Natural killer cell treated with Interleukin-12 subunit alpha and Interleukin-12 subunit beta and Interleukin-15 and Interleukin-18, amount 100 ng/mL, for 72 hours (primary cell): Measurements from ENCODE around the gene ISL1. TPM values are rescaled to one million over a fixed set of nuclear protein-coding genes. Genes with fewer than 3 reads are reported as not detected.

ENCODE experiments used
- ATAC-seq, 2 donors: fragments of 150-1000 bp; cut with Tn5 transposase in 1 of 2; sonication (Bioruptor Pico), chemical (Tn5 transposase) in 1 of 2; 2 replicates each; pipeline ENCODE4 v1.10.0; 2021
- DNase-seq: peaks from one replicate; pipeline ENCODE4 v3.0.0; 2022; ENCODE audit warnings: low spot score
- H3K27ac Mint-ChIP-seq, 2 donors: 1 replicate in 1 of 2; 2 replicates in 1 of 2; pipeline ENCODE4 v1.8.0; 2022; ENCODE audit warnings: mixed read lengths in 2 of 2, mild to moderate bottlenecking in 1 of 2, moderate library complexity in 1 of 2
- H3K27me3 Mint-ChIP-seq, 2 donors: 1 replicate in 1 of 2; 2 replicates in 1 of 2; pipeline ENCODE4 v1.8.0; 2022; ENCODE audit warnings: mixed read lengths in 2 of 2
- H3K36me3 Mint-ChIP-seq: one replicate; pipeline ENCODE4 v1.8.0; 2022; ENCODE audit warnings: mixed read lengths
- H3K4me1 Mint-ChIP-seq, 2 donors: 1 replicate in 1 of 2; 2 replicates in 1 of 2; pipeline ENCODE4 v1.8.0; 2022; ENCODE audit warnings: low read depth in 2 of 2, mixed read lengths in 2 of 2, mild to moderate bottlenecking in 1 of 2
- H3K4me3 Mint-ChIP-seq: one replicate; pipeline ENCODE4 v1.8.0; 2022; ENCODE audit warnings: mixed read lengths
- H3K9me3 Mint-ChIP-seq: 2 replicates; pipeline ENCODE4 v1.8.0; 2022; ENCODE audit warnings: mixed read lengths
- total RNA-seq, 2 donors: library from RNA; stranded (reverse); gene quantifications; one replicate each; pipeline ENCODE4 v1.2.3, GENCODE V29; 2022

ISL1 gene
- not detected for total RNA-seq

DNA sequence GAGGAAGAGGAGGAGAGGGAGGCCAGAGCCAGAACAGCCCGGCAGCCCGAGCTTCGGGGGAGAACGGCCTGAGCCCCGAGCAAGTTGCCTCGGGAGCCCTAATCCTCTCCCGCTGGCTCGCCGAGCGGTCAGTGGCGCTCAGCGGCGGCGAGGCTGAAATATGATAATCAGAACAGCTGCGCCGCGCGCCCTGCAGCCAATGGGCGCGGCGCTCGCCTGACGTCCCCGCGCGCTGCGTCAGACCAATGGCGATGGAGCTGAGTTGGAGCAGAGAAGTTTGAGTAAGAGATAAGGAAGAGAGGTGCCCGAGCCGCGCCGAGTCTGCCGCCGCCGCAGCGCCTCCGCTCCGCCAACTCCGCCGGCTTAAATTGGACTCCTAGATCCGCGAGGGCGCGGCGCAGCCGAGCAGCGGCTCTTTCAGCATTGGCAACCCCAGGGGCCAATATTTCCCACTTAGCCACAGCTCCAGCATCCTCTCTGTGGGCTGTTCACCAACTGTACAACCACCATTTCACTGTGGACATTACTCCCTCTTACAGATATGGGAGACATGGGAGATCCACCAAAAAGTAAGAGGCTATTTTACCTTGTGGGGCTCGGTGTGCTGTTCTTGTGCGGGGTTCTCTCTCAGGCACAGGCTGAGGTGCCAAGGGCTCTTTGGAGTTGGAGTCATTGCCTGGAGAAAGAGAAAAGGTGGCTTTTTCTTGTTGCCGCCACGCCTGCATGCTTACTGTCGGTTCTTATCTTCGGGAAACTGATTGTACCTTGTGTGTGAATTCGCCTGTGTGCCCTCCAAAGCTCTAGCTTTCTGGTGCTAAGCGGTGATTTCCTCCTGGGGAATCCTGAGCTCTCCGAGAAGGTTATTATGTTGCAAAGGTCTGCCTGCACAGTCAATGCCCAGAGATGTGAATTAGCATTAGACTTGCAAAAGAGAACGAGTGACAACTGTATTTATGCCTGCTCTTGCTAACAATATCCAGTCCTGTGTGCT, at the start of gene ISL1:
ISL1 (plus strand) TSS at position 318 of the 991 bp plus-strand sequence; CDS start at position 542, 224 bp downstream.
- Mint-ChIP-seq H3K4me1 (peaks cover 0 to 3% of the 10 kb centered on the region in 2 donors), H3K27me3 (peaks cover 60 to 93% of the 10 kb centered on the region in 2 donors), H3K27ac (no peak within 1 kb of the TSS), H3K36me3 (peaks cover 6% of the 10 kb centered on the region), H3K4me3 (no peak within 1 kb of the TSS), H3K9me3 (peaks cover 6% of the 10 kb centered on the region)
- DNase-seq: no peak
- ATAC-seq: peak in 1 of 2 donors; percentile 45

DNA sequence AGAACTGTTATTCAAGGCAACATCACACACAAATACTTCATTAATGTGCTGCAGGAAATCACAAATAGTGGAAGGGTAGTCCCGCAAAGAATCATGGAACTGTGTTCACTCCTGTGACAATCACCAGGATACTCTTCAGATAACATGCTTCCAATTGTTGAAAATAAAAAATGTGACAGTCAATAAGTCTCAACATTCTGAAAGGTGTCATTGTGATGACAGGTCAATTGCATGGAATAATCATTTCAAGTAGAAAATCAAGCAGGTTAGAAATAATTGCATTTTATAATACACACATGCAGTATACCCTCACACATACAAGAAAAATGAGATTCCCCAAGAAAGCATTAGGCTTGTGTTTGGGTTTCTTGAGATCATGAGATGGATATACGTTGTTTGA, 46.4 kb upstream of the ISL1 start:
- no peak for ATAC-seq
- Mint-ChIP-seq H3K27me3 (no peaks in the 10 kb centered on the region), H3K36me3 (peaks cover 4% of the 10 kb centered on the region), H3K27ac (no peak overlapping the region), H3K4me3 (no peak overlapping the region), H3K4me1 (no peaks in the 10 kb centered on the region), H3K9me3 (peaks cover 11% of the 10 kb centered on the region)
- DNase-seq: no peak

DNA sequence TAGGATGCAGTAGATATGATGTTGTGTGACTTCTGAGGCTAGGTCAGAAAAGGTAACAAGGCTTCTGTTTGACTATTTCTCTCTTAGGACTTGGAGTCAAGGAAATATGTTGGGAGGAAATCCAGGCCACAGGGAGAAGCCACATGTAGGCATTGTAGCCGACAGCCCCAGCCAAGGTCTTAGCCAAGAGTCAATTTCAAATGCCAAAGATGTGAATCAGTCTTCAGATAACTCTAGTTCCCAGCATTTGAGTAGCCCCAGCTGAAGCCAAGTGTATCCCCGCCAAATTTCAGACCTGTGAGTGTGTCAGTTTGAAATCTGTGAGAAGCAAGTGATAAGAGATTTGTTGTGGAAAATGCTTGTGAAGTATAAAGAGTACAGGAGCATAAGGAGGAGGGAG, 38.1 kb upstream of the ISL1 start:
- no peak overlapping the region for H3K27ac Mint-ChIP-seq
- no peaks in the 10 kb centered on the region for H3K4me1 Mint-ChIP-seq
- no peak for ATAC-seq
- H3K27me3 Mint-ChIP-seq: no peaks in the 10 kb centered on the region
- H3K9me3 Mint-ChIP-seq: peaks cover 28% of the 10 kb centered on the region
- H3K4me3 Mint-ChIP-seq: no peak overlapping the region
- peaks cover 5% of the 10 kb centered on the region for H3K36me3 Mint-ChIP-seq
- no peak for DNase-seq

DNA sequence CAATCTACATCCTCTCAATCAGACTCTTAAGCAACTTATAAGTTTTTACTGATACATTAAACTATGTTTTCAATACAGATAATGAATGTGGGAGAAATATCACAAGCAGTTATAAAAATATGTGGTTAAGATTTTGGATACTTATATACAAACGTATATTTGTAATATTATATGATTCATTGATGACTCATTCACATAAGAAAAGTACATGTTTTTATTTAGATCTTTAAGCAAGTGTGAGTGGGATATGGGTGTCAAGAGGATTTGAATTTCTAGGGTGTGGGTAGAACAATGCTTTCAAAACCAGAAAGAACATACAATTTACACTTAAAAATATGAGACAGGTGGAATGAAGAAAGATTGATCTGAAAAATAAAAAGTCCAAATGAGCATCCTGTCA, 36.1 kb upstream of the ISL1 start:
- peaks cover 36% of the 10 kb centered on the region for H3K9me3 Mint-ChIP-seq
- DNase-seq: no peak
- H3K4me1 Mint-ChIP-seq: no peaks in the 10 kb centered on the region
- peaks cover 5% of the 10 kb centered on the region for H3K36me3 Mint-ChIP-seq
- H3K27me3 Mint-ChIP-seq: no peaks in the 10 kb centered on the region
- H3K27ac Mint-ChIP-seq: no peak overlapping the region
- no peak for ATAC-seq
- H3K4me3 Mint-ChIP-seq: no peak overlapping the region

DNA sequence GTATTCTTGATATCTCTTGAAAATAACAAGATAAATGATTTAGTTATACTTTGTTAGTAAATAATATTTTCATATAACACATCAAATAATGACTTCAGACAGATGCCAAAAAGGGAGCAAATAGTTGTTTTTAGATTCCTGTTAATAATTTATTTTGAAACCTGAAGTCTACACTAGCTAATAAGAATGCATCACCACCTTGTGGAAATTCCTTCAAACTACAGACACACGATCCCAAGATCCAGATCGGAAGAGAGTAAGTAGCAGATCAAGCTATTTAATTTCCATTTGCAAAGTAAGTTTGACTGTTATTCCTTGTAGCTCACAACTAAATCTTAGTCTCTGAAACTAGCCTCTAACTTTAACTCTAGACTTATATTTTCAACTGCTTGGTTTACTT, 35.5 kb upstream of the ISL1 start:
- H3K27ac Mint-ChIP-seq: no peak overlapping the region
- no peaks in the 10 kb centered on the region for H3K4me1 Mint-ChIP-seq
- H3K36me3 Mint-ChIP-seq: peaks cover 5% of the 10 kb centered on the region
- no peak for DNase-seq
- peaks cover 36% of the 10 kb centered on the region for H3K9me3 Mint-ChIP-seq
- no peaks in the 10 kb centered on the region for H3K27me3 Mint-ChIP-seq
- ATAC-seq: no peak
- H3K4me3 Mint-ChIP-seq: no peak overlapping the region

DNA sequence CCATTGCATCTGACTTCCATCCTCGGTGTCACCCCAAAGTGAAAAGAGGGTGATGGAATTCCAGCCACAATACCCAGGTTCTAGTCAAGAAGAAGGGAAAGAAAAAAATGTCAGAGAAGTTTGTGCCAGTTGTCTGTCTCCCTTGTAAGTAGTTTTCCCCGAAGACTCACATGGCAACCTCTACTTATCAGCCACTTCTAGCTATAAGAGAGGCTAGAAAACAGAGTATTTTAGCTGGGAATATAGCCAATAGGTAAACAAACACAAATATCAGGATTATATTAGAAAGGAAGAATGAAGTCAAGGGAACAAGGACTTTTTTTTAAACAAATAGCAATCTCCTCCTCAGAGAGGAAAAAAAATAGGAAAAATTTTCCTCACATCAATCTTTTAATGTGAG, 12.2 kb upstream of the ISL1 start:
- ATAC-seq (no peak), DNase-seq (no peak)
- peaks cover 0 to 8% of the 10 kb centered on the region in 2 donors for H3K27me3 Mint-ChIP-seq
- H3K36me3 Mint-ChIP-seq: peaks cover 6% of the 10 kb centered on the region
- no peaks in the 10 kb centered on the region for H3K4me1 Mint-ChIP-seq
- H3K9me3 Mint-ChIP-seq: peaks cover 4% of the 10 kb centered on the region
- H3K4me3 Mint-ChIP-seq: no peak overlapping the region
- no peak overlapping the region for H3K27ac Mint-ChIP-seq

DNA sequence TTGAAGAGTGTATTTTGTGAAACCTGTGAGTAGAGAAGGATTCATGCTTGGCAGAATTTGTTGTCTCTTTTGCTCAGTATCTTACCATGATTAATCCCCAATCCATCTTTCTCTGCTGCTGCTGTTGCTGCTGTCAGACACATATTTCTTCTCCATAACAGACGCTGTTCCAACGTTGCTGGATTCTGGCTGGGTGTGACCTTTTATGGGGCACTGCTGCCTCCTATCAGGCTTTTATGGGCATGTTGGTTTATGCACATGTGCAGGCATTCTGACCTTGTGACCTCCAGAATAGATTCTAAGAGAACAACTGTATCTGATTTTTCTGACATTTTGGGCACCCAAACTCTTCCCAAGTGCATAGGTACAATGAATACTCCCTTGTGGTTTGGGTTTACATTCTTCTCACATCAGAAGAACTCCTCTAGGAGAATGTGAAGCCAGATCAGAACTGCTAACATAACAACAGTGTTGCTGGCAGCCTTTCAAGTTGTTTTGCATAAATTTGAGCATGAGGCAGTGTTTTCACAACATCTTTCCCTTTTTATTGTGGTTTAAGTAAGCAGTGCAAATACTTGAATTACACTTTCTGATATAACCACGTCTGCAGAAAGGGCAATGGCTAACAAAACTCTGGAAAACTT, 9.2 kb upstream of the ISL1 start:
- no peak overlapping the region for H3K4me3 Mint-ChIP-seq
- peaks cover under 1% of the 10 kb centered on the region for H3K9me3 Mint-ChIP-seq
- H3K4me1 Mint-ChIP-seq: peaks cover 0 to 4% of the 10 kb centered on the region in 2 donors
- ATAC-seq (no peak), DNase-seq (no peak)
- no peak overlapping the region for H3K27ac Mint-ChIP-seq
- peaks cover 6% of the 10 kb centered on the region for H3K36me3 Mint-ChIP-seq
- H3K27me3 Mint-ChIP-seq: peaks cover 19 to 30% of the 10 kb centered on the region in 2 donors

DNA sequence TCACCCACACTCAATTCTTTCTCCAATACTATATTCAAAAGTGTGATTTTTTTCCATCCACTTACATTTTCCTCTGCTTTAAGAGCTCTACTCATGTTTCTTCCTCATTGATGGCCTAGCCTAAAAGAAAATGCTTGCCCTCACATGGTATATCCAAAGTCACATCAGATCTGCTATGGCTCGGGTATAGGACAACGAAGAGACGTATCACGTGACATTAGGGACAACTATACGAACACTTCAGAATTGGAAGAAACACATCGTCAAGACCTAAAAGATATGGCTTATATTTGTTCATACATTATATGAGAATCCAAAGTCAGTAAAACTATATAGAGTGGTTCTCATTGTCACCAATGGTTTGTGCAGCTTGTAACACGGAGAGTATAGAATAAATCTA, 8.2 kb upstream of the ISL1 start:
- no peak overlapping the region for H3K4me3 Mint-ChIP-seq
- no peaks in the 10 kb centered on the region for H3K9me3 Mint-ChIP-seq
- H3K36me3 Mint-ChIP-seq: peaks cover 6% of the 10 kb centered on the region
- peaks cover 0 to 4% of the 10 kb centered on the region in 2 donors for H3K4me1 Mint-ChIP-seq
- no peak for DNase-seq
- ATAC-seq: no peak
- H3K27me3 Mint-ChIP-seq: peaks cover 28 to 41% of the 10 kb centered on the region in 2 donors
- H3K27ac Mint-ChIP-seq: no peak overlapping the region

DNA sequence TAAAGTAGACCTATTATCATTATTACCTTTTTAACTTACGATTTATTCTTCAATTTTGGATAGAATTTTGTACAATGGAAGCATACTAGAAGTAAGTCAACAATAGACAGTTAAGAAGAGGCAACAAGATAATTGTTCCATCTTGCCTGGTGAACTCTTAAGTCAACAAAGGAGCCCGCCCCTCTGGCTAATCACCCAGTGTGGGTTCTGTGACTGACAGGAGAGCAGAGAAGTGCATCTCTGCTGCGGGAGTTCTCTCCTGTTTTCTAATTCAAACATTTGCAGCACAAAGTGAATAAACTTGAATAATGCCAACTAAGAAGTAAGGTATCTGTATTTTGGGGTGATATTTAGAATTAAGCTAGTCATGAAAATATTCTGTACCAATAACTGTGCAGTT, 6.7 kb upstream of the ISL1 start:
- Mint-ChIP-seq H3K27me3 (peaks cover 37 to 56% of the 10 kb centered on the region in 2 donors), H3K36me3 (peaks cover 6% of the 10 kb centered on the region), H3K27ac (no peak overlapping the region), H3K9me3 (no peaks in the 10 kb centered on the region), H3K4me3 (no peak overlapping the region), H3K4me1 (peaks cover 0 to 4% of the 10 kb centered on the region in 2 donors)
- DNase-seq (no peak), ATAC-seq (no peak)

DNA sequence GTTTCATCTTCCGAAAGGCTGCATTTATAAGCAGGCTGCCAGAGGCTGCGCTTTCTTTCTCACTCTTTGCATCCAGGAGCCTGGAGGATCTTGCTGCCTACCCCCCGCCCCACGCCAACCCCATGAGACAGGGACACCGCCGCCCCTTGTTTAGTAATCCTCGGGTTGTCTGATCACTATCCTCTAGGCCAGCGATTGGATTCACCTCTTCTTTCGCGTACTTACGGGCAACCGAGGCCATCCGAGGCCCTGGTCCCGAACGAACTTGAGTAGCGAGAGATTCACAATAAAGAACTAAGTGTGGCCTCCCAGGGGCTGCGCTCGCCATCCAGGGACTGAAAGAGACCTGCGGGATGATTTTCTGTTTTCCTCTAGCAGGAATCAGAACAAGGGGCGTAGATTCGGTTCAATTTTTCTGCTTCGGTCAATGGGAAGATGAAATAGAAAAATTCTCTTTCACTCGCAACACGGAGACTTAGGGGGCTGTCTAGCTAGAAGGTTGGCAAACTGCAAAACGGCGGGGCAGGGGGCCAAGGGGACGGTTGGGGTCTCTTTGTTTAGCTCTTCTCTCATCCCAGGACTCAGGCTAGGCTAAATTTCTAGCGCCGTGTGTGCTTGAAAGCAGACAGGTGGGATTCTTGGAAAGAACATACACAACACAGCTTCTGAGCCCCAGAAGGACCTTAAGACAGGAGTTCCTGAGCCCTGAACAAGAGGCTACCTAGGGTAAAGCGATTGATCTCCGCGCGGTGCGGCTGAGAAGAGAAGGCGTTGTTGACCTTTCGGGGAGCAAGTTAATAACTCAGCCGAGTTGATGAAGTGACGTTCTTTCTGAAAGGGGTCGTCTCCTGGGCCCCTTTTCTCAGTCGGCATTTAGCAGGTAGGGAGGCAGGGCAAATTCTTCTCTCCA, 5.8 kb upstream of the ISL1 start:
- ATAC-seq: no peak
- Mint-ChIP-seq H3K9me3 (no peaks in the 10 kb centered on the region), H3K4me3 (no peak overlapping the region), H3K36me3 (peaks cover 12% of the 10 kb centered on the region), H3K4me1 (peaks cover 0 to 4% of the 10 kb centered on the region in 2 donors), H3K27me3 (peaks cover 44 to 63% of the 10 kb centered on the region in 2 donors), H3K27ac (no peak overlapping the region)
- DNase-seq: no peak

DNA sequence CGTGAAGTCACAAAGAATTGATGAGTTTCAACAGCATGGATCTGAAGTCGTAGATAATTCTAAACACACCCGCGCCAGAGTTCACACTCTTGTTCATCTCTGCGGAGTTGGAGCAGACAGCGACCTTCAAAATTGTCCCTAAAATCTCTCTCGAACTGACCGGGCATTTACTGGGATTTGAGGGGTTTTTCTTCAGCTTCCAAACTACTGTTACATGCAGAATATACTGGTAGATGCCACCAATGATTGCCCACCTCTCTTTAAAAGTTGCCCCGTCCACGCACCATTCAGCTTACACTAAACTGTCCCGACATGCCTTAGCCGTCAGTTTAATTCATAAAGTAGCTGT, 5.2 kb upstream of the ISL1 start:
- Mint-ChIP-seq H3K36me3 (peaks cover 12% of the 10 kb centered on the region), H3K9me3 (no peaks in the 10 kb centered on the region), H3K27me3 (peaks cover 44 to 66% of the 10 kb centered on the region in 2 donors), H3K4me3 (no peak overlapping the region), H3K4me1 (peaks cover 0 to 4% of the 10 kb centered on the region in 2 donors), H3K27ac (no peak overlapping the region)
- ATAC-seq: no peak
- DNase-seq: no peak

DNA sequence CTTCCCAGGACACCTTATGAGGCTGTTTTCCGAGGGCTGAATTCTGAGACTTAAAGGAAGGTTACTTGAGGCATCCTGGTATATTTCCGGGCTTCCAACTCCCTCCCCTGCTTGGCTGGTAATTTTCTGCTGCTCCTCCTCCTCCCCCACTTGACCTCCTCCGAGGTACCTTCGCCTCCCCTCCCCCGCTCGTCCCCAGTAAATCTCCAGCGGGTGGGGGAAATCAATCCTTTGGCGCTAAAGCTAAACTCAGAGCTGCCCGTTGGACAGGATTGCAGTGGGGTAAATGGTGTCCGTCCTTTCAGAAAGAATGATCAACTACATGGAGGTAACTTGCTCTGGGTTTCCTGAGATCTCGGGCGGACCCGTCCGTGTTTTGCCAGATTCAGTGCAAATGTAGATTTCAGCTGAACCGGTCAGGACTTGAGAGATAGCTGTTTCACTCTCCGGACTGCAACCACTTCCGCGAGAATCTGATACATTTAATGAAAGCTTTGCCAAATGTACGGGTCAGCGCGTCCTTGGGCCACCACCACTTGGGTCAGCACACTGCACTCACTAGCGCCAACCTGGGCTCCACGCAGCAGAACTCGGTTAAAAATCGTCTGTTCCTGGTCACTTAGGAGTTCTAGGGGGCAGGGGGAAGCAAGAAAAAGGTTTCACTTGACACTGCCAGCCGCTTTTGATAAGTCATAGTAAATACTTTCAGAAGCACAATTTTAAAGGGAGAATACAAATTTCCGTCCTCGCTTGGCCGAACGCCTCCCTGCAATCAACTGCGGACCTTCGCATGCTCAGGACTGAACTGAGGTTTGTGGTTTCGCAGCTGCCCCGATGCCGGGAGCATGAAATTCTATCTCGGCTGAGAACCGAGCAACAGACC, 4.6 kb upstream of the ISL1 start:
- Mint-ChIP-seq H3K4me1 (peaks cover 0 to 4% of the 10 kb centered on the region in 2 donors), H3K4me3 (no peak overlapping the region), H3K9me3 (no peaks in the 10 kb centered on the region)

DNA sequence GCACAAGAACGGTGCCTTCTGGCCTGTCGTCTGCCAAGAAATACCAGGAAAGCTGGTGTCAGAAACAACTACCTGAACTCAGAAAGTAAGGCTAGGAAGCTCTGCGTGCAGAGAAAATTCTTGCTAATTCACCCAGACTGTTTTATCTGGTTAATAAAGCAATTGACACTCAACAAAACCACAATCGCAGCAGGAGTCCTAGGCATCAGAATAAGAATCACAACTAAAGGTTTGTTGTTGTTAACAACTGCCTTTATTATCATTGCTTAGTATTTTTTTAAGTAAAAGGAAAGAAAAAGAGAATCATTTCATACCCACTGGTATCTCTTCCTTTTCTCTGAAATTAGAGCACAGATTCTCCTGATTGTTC, 3.9 kb upstream of the ISL1 start:
- H3K4me3 Mint-ChIP-seq: no peak overlapping the region
- ATAC-seq (no peak), DNase-seq (no peak)
- H3K4me1 Mint-ChIP-seq: peaks cover 0 to 4% of the 10 kb centered on the region in 2 donors
- peaks cover 56 to 78% of the 10 kb centered on the region in 2 donors for H3K27me3 Mint-ChIP-seq
- no peaks in the 10 kb centered on the region for H3K9me3 Mint-ChIP-seq
- no peak overlapping the region for H3K27ac Mint-ChIP-seq
- peaks cover 12% of the 10 kb centered on the region for H3K36me3 Mint-ChIP-seq

More for the DNA sequence above, 4.6 kb upstream of the ISL1 start:
- no peak for DNase-seq
- H3K27me3 Mint-ChIP-seq: peaks cover 50 to 72% of the 10 kb centered on the region in 2 donors
- peaks cover 12% of the 10 kb centered on the region for H3K36me3 Mint-ChIP-seq
- H3K27ac Mint-ChIP-seq: no peak overlapping the region
- no peak for ATAC-seq
